Activated gamma-delta T cell treated with Interleukin-2 at 50 U/mL for 16 hours (primary cell): ENCODE results near the gene MGAT5.

Experiments
- DNase-seq: peaks from one replicate; pipeline ENCODE4 v3.0.0-alpha.2; 2020

The MGAT5 gene

GRCh38 chr2:134231965-134232340, 21.9 kb upstream of the MGAT5 start:
- DNase-seq: no peak

- DNase-seq: no peak
These were observed 21.4 kb upstream of the MGAT5 start for GRCh38 chr2:134232461-134232860.

DNA sequence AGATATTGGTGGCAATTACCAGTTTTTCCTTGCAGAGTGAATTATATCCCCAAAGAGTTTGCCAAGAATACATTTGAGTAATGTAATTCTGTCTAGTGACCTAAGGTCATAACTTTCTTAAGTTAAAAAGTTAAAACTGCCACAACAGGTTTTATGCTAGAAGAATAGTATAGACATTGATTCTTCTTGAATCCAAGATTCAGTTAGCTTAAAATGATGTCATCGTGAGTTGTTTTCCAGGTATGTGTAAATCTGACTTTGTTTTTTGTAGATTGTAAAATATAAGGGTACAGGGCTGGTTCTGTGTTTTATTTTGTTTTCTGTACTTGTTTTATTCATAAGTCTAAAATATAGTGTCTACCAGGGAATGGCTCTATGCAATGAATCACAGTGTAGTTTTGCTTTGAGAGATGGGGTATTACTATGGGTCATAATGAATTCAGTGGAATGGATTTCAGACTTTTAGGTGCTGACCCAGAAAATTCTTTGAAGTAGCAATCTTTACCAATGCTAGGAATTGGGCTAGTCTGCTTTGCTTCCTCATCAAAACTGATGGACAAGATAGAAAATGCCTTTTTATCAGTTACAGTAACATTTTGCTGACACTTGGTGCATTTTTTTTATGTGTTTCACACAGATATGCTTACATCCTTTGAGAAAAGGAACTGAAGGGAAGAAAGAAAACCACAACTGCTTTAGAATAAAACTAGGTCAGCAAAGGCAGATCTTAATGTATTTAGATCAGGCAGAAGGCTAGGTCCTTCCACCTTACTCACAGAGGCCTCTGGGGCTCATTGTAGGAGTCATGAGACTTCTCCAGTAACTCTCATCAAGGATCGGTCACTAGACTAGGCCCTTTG, 20.8 kb upstream of the MGAT5 start:
- DNase-seq: peak; percentile 6

- DNase-seq: no peak
These were observed 20.1 kb upstream of the MGAT5 start for GRCh38 chr2:134233728-134234136.

- no peak for DNase-seq
These were observed 19.3 kb upstream of the MGAT5 start for GRCh38 chr2:134234535-134234934.

DNA sequence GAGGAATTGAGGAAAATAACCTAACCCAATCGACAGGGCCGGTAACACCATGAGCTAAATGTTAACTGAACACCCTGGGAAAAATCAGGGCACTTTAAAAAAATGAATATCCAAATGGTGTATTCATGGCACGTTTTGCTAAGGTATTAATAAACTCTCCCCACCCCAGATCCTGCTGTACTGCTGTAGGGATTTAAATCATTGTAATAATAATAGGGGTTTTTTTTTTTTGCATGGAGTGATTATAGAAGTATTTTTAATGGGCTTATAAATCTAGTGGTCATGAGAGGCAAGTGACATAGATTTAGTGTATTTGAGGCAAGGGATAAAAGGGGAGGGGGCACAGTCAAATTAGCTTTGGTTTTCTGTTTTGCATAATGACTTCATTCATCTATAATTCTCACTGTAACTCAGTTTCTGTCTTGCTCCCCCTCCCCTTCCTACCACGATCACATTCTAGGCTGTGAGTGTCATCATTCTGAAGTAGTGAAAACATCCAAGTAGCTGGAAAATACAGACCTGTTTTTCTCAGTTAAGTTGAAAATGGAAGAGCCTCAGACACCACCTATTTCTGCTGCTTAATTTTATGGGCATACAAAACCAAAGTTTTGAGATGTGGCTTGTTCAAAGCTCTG, 18.2 kb upstream of the MGAT5 start:
- no peak for DNase-seq

GRCh38 chr2:134238371-134238770, 15.5 kb upstream of the MGAT5 start:
- no peak for DNase-seq

DNA sequence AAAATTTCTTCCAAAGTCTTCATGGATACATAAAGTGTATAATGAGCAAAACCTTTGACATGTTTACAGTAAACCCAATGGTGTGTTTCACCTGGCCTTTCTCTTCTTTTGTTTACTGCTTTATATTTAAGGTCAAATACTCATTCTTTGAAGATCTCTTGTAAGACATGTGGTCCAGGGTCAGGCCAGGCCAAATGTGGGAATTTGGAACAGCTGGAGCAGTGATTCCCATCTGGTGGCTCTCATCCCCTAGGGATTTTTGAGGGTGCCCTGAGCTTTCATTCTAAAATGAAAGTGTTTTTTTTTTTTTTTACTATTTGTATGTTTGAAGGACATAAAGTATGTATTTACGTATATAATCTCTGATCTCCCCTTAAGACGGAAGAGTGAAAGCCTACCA, 13.8 kb upstream of the MGAT5 start:
- DNase-seq: no peak

GRCh38 chr2:134241911-134242310, 12.0 kb upstream of the MGAT5 start:
- no peak for DNase-seq

GRCh38 chr2:134243244-134243643, 10.6 kb upstream of the MGAT5 start:
- no peak for DNase-seq

DNA sequence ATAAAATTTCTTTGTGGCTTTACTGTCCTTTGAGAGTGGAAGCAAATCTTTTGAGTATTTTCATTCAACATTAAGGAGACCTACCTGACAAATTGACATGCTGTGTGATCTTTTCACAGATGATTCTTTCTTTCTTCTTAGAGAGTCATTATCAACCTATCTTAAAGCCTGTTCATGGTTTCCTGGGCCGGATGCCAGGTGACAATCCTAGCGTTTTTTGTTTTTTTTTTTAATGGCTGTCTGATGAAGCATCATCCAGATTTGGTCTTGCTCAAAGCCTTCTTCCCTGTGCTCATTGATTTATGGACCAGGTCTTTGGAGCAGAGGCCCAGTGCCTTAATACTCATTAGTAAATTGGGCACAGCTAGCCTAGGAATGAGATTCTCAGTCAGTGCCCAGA, 9.8 kb upstream of the MGAT5 start:
- no peak for DNase-seq

DNA sequence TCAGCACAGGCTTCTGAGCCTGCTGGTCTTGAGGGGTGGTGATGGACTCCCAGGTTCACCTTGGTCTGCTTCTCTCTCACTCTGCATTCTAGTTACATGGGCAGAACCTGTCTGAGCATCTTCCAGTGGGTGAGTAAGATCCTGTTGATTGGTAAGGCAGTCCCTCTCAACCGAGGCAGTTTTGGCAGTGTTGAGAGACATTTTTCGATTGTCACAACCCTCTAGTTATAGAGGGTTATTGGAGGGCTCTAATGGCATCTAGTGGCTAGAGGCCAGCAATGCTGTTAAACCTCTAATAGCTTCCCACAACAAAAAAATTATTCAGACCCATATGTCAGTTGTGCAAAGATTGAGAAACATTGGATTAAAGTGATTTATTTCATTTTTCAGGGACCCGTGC, 9.3 kb upstream of the MGAT5 start:
- no peak for DNase-seq

GRCh38 chr2:134245340-134245984, 8.4 kb upstream of the MGAT5 start:
- peak; percentile 81 for DNase-seq

DNA sequence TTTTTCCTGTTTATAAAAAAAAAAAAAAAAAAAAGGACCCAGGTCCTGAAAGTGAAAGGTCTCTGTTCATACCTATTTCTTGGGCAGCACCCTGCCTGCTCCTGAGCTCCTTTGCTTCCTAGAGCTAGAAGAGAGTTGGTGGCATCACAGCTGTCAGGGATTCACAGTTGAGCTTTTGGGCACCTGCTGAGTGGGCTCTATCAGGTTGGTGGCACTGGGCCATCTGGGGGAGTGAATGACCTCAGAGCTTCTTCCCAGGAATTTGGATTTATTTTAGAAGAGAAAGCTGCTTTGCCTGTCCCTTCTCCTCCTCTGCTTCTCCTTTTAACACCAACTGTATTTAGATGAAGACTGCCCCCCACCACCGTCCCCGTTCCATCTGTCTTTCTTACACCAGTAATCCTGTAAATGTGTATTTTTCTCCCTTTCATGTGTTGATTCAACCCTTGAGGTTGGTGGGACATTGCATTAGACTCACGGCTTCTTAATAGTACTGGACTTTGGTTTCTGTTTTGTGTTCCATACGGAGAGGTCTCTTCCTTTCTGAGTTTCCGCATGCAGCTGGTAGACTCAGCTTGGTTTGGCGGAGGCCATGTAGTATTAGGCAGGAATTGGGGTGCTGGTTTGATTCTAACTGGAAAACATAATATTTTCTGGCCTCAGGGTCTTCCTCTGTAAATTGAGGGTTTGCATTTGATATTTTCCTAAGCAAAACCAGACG, 7.6 kb upstream of the MGAT5 start:
- no peak for DNase-seq

- no peak for DNase-seq
These were observed 6.2 kb upstream of the MGAT5 start for GRCh38 chr2:134247679-134248078.

- DNase-seq: no peak
These were observed 5.0 kb upstream of the MGAT5 start for GRCh38 chr2:134248913-134249312.

- DNase-seq: no peak
These were observed 4.1 kb upstream of the MGAT5 start for GRCh38 chr2:134249755-134250154.

GRCh38 chr2:134250840-134251461, 2.9 kb upstream of the MGAT5 start:
- DNase-seq: no peak

GRCh38 chr2:134252092-134252750, 1.7 kb upstream of the MGAT5 start:
- no peak for DNase-seq

DNA sequence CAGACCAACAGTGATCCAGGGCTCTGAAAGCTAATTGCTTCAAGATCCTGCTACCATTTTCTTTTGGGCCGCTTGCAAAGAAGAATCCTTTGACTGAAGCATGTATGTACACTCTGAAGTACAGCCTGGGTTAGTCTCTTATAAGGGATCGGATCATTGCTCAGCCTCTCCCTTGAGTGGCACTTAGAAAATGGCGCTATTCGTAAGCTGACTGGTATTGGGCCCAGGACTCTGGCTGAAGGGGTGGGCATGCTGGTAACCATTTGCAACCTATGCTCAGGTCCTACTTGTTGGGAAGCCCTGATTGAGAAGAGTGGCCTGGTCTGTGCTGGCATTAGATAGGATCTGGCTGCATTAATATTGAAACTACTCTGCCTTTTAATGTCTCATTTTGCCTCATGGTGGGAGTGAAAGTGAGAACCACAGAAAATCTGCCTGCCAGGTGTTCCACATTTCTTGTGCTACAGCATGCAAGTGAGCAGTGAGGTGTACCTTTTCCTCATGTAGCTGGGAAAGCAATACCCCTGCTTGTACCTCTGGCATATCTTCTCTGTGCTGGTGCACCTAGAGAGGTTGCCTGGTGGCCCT, 661 bp upstream of the MGAT5 start:
- no peak for DNase-seq

DNA sequence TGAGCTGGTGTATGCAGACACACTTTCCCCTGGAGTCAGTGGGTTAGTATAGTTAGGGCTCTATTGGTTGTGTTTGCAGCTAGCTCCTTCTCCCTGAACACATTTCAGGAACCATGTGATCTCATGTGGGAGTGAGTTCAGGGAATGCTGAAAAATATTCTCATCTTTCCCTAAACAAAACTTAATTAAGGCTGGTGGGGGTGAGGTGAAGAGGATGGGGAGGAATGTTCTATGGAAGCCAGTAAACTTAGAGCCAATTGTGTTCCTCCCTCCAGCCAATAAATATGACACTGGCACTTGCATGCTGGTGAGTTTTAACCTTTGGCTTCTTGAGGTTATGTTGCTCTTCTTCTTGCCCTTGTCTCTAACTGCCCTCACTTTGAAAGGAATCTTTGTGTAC, 952 bp downstream of the MGAT5 start:
- DNase-seq: no peak

- no peak for DNase-seq
These were observed 3.1 kb downstream of the MGAT5 start for GRCh38 chr2:134256956-134257355.
